ENCODE data around the gene RAI1. TPM values are rescaled to one million over a fixed set of nuclear protein-coding genes. Genes with fewer than 3 reads are reported as not detected.

The RAI1 gene
- total and polyA plus RNA-seq, 2 of the 13 experiments (the other 11 are each of a cell fraction or from before 2014, with no cell fraction given) = 3.4 to 5.2 TPM

GRCh38 chr17:17710728-17711541 is 29.7 kb downstream of the RAI1 start (continued):
- no peak for TF ChIP-seq ZBED4 (CRISPR knock-in tag; IDR thresholded peaks at IDR 0.05; ENCODE audit: borderline replicate concordance)
- no peak for TF ChIP-seq ZSCAN22 (CRISPR knock-in tag; IDR thresholded peaks at IDR 0.05)
- no peak for TF ChIP-seq ZNF7 (CRISPR knock-in tag; IDR thresholded peaks at IDR 0.05)
- TF ChIP-seq ZNF878 (CRISPR knock-in tag; IDR thresholded peaks at IDR 0.05) = no peak
- TF ChIP-seq ZNF557 (CRISPR knock-in tag; IDR thresholded peaks at IDR 0.05) = no peak
- TF ChIP-seq SIN3A (IDR thresholded peaks at IDR 0.05; ENCODE audit: borderline replicate concordance, low read depth, low read length) = no peak
- TF ChIP-seq ATF5 (CRISPR knock-in tag; IDR thresholded peaks at IDR 0.05; ENCODE audit: low read depth) = no peak
- no peak for TF ChIP-seq ARHGAP35 (CRISPR knock-in tag; IDR thresholded peaks at IDR 0.05; ENCODE audit: borderline replicate concordance)
- peak; percentile 54; the same call in 1 of the 2 replicates for TF ChIP-seq TFE3 (CRISPR knock-in tag; IDR thresholded peaks at IDR 0.05)
- TF ChIP-seq ZNF747 (CRISPR knock-in tag; IDR thresholded peaks at IDR 0.05; ENCODE audit: borderline replicate concordance) = no peak
- no peak for TF ChIP-seq NFIC (IDR thresholded peaks at IDR 0.05; ENCODE audit: low read length)
- no peak for TF ChIP-seq TCF7L2 (IDR thresholded peaks at IDR 0.05; ENCODE audit: low read depth, low read length)
- TF ChIP-seq IRF9 (CRISPR knock-in tag; IDR thresholded peaks at IDR 0.05; ENCODE audit: borderline replicate concordance) = no peak
- TF ChIP-seq ZNF781 (CRISPR knock-in tag; IDR thresholded peaks at IDR 0.05; ENCODE audit: borderline replicate concordance, not compliant biosample characterization) = no peak
- no peak for TF ChIP-seq NR0B2 (CRISPR knock-in tag; IDR thresholded peaks at IDR 0.05)
- no peak for TF ChIP-seq ARID2 (CRISPR knock-in tag; IDR thresholded peaks at IDR 0.05; ENCODE audit: borderline replicate concordance)
- TF ChIP-seq ZFP41 (CRISPR knock-in tag; IDR thresholded peaks at IDR 0.05; ENCODE audit: borderline replicate concordance) = no peak
- no peak for TF ChIP-seq IKZF4 (CRISPR knock-in tag; IDR thresholded peaks at IDR 0.05; ENCODE audit: borderline replicate concordance, low read depth, not compliant biosample characterization)
- peak; percentile 82; the same call in 1 of the 2 replicates for TF ChIP-seq PHF21A (CRISPR knock-in tag; IDR thresholded peaks at IDR 0.05)

All from HepG2 (cell line).